HEK293 (cell line): ENCODE measurements around the gene MARCHF3.

Experiments
- CTCF ChIA-PET: fragments of 350-600 bp; formaldehyde crosslinking; extraction: SDS; loops from one replicate; lab custom pipeline; 2021; ENCODE audit warnings: antibody characterized with exemption; lab: Yijun Ruan, JAX
- POLR2A ChIA-PET: fragments of 300-600 bp; formaldehyde crosslinking; extraction: SDS; loops from one replicate; lab custom pipeline; 2020; ENCODE audit warnings: antibody characterized with exemption, inconsistent platforms; lab: Yijun Ruan, JAX
- H3K27ac ChIP-seq: fragments of 200-500 bp; sonication (Bioruptor generic); 2 replicates; pipeline ENCODE4 v1.5.1; 2014; ENCODE audit warnings: low read depth, low read length, control low read depth, inconsistent platforms; ENCODE audit errors: extremely low read depth
- H3K36me3 ChIP-seq, 2 experiments: fragments of 200-500 bp in 1 of 2; sonication (Bioruptor generic) in 1 of 2; 1 replicate in 1 of 2; 2 replicates in 1 of 2; pipeline ENCODE4 v1.5.1; 2014 to 2017; ENCODE audit warnings: inconsistent platforms in 2 of 2, low read length in 2 of 2; ENCODE audit not compliant: control insufficient read depth in 2 of 2, insufficient read depth in 1 of 2
- H3K4me1 ChIP-seq: fragments of 200-500 bp; sonication (Bioruptor generic); 2 replicates; pipeline ENCODE4 v1.5.1; 2014; ENCODE audit warnings: mild to moderate bottlenecking, low read length, inconsistent platforms; ENCODE audit not compliant: control insufficient read depth, insufficient read depth
- H3K4me3 ChIP-seq: 2 replicates; pipeline ENCODE4 v1.5.1; 2011; ENCODE audit warnings: low read depth, mild to moderate bottlenecking, control low read depth, low read length, moderate library complexity
- H3K9me3 ChIP-seq: fragments of 200-500 bp; sonication (Bioruptor generic); 2 replicates; pipeline ENCODE4 v1.5.1; 2014; ENCODE audit warnings: low read depth, low read length, inconsistent platforms; ENCODE audit not compliant: control insufficient read depth, insufficient read depth
- GLIS1 ChIP-seq: fragments of 450-650 bp; formaldehyde crosslinking; IDR thresholded peaks from 2 replicates; pipeline ENCODE4 v1.5.1; 2016; ENCODE audit warnings: missing biosample characterization, missing genetic modification characterization
- MZF1 ChIP-seq: fragments of 450-650 bp; formaldehyde crosslinking; IDR thresholded peaks from 2 replicates; pipeline ENCODE4 v1.5.1; 2017; ENCODE audit warnings: missing biosample characterization, missing genetic modification characterization, borderline replicate concordance
- OVOL3 ChIP-seq: fragments of 450-650 bp; formaldehyde crosslinking; IDR thresholded peaks from 2 replicates; pipeline ENCODE4 v1.5.1; 2016; ENCODE audit warnings: missing biosample characterization, missing genetic modification characterization
- REPIN1 ChIP-seq: fragments of 450-650 bp; formaldehyde crosslinking; IDR thresholded peaks from 2 replicates; pipeline ENCODE4 v1.5.1; 2017; ENCODE audit warnings: missing biosample characterization, missing genetic modification characterization, low read depth
- SCRT2 ChIP-seq: fragments of 450-650 bp; formaldehyde crosslinking; IDR thresholded peaks from 2 replicates; pipeline ENCODE4 v1.5.1; 2016; ENCODE audit warnings: missing biosample characterization, missing genetic modification characterization
- SP2 ChIP-seq: fragments of 450-650 bp; formaldehyde crosslinking; IDR thresholded peaks from 2 replicates; pipeline ENCODE4 v1.5.1; 2016; ENCODE audit warnings: missing biosample characterization, missing genetic modification characterization
- SP3 ChIP-seq: fragments of 450-650 bp; formaldehyde crosslinking; IDR thresholded peaks from 2 replicates; pipeline ENCODE4 v1.5.1; 2016; ENCODE audit warnings: missing biosample characterization, missing genetic modification characterization
- TRIM28 ChIP-seq: IDR thresholded peaks from 2 replicates; pipeline ENCODE4 v1.6.1; 2011; ENCODE audit warnings: low read length, control low read depth, borderline replicate concordance
- YY1 ChIP-seq: fragments of 450-650 bp; formaldehyde crosslinking; IDR thresholded peaks from 2 replicates; pipeline ENCODE4 v1.5.1; 2018; ENCODE audit warnings: missing biosample characterization, missing genetic modification characterization
- ZFP41 ChIP-seq: fragments of 450-650 bp; formaldehyde crosslinking; IDR thresholded peaks from 2 replicates; pipeline ENCODE4 v1.5.1; 2016; ENCODE audit warnings: missing biosample characterization, missing genetic modification characterization, borderline replicate concordance
- ZIC2 ChIP-seq: fragments of 450-650 bp; formaldehyde crosslinking; IDR thresholded peaks from 2 replicates; pipeline ENCODE4 v1.5.1; 2016; ENCODE audit warnings: missing biosample characterization, missing genetic modification characterization
- ZNF274 ChIP-seq, 2 experiments: fragments of 200-500 bp in 1 of 2; fragments of 450-650 bp in 1 of 2; sonication (Bioruptor generic) in 1 of 2; formaldehyde crosslinking in 1 of 2; IDR thresholded peaks; 2 replicates each; pipeline versions ENCODE4 v1.5.1 to v1.6.1; 2014 to 2016; ENCODE audit warnings: borderline replicate concordance in 1 of 2, inconsistent platforms in 1 of 2, low read length in 1 of 2, missing biosample characterization in 1 of 2, missing genetic modification characterization in 1 of 2
- ZNF391 ChIP-seq: fragments of 450-650 bp; formaldehyde crosslinking; IDR thresholded peaks from 2 replicates; pipeline ENCODE4 v1.5.1; 2016; ENCODE audit warnings: low read depth, missing biosample characterization, missing genetic modification characterization, borderline replicate concordance
- ZNF513 ChIP-seq: fragments of 450-650 bp; IDR thresholded peaks from 2 replicates; pipeline ENCODE4 v1.5.1; 2018; ENCODE audit warnings: missing biosample characterization, missing genetic modification characterization
- ZNF629 ChIP-seq: fragments of 450-650 bp; formaldehyde crosslinking; IDR thresholded peaks from 2 replicates; pipeline ENCODE4 v1.5.1; 2017; ENCODE audit warnings: missing biosample characterization, missing genetic modification characterization
- ZXDB ChIP-seq: fragments of 450-650 bp; formaldehyde crosslinking; IDR thresholded peaks from 2 replicates; pipeline ENCODE4 v1.5.1; 2016; ENCODE audit warnings: missing biosample characterization, missing genetic modification characterization
- TF ChIP-seq, protein P1 (sequence below): fragments of 450-650 bp; formaldehyde crosslinking; optimal IDR thresholded peaks from 2 replicates; pipeline ENCODE3; 2016; ENCODE audit warnings: missing biosample characterization, mild to moderate bottlenecking, missing genetic modification characterization
- TF ChIP-seq, protein P2 (sequence below): fragments of 450-650 bp; formaldehyde crosslinking; IDR thresholded peaks from 2 replicates; pipeline ENCODE4 v1.5.1; 2016; ENCODE audit warnings: missing biosample characterization, missing genetic modification characterization
- TF ChIP-seq, protein P3 (sequence below): fragments of 450-650 bp; formaldehyde crosslinking; IDR thresholded peaks from 2 replicates; pipeline ENCODE4 v1.5.1; 2016; ENCODE audit warnings: missing biosample characterization, missing genetic modification characterization
- TF ChIP-seq, protein P4 (sequence below): fragments of 450-650 bp; formaldehyde crosslinking; IDR thresholded peaks from 2 replicates; pipeline ENCODE4 v1.5.1; 2016; ENCODE audit warnings: missing biosample characterization, missing genetic modification characterization

MARCHF3 gene, protein sequence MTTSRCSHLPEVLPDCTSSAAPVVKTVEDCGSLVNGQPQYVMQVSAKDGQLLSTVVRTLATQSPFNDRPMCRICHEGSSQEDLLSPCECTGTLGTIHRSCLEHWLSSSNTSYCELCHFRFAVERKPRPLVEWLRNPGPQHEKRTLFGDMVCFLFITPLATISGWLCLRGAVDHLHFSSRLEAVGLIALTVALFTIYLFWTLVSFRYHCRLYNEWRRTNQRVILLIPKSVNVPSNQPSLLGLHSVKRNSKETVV

GRCh38 chr5:127030259-127031146 lies at the start of gene MARCHF3:
Gene MARCHF3 (minus strand): TSS chr5:127030558. CDS start chr5:126918171, 112,387 bp downstream.
- peak within 1 kb of the TSS; percentile 70 for H3K4me3 ChIP-seq
- ChIA-PET CTCF (interaction anchor here (0.6 to 1.4 kb wide), 2 partner anchors 57 to 60 kb away, joined by 3 read pairs; no protein-coding TSS in a partner anchor), POLR2A (interaction anchor here (1.0 to 1.8 kb wide), 3 partner anchors 39 to 252 kb away, joined by 3 to 9 read pairs (median 3); no protein-coding TSS in a partner anchor)
- no peaks in the 10 kb centered on the region for H3K9me3 ChIP-seq
- peaks cover 19% of the 10 kb centered on the region for H3K4me1 ChIP-seq
- H3K36me3 ChIP-seq: no peaks in the 10 kb centered on the region
- peak within 1 kb of the TSS; percentile 83 for H3K27ac ChIP-seq
- TF ChIP-seq, protein P1, sequence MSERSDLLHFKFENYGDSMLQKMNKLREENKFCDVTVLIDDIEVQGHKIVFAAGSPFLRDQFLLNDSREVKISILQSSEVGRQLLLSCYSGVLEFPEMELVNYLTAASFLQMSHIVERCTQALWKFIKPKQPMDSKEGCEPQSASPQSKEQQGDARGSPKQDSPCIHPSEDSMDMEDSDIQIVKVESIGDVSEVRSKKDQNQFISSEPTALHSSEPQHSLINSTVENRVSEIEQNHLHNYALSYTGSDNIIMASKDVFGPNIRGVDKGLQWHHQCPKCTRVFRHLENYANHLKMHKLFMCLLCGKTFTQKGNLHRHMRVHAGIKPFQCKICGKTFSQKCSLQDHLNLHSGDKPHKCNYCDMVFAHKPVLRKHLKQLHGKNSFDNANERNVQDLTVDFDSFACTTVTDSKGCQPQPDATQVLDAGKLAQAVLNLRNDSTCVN (tag by site-specific recombination): peak; percentile 97
- TF ChIP-seq SP3 (tag by site-specific recombination): peak; percentile 94
- 0 out of 2 replicates have a peak, but pooled peaks have one; percentile 36 for TF ChIP-seq OVOL3 (tag by site-specific recombination)
- peak; percentile 89 for TF ChIP-seq SP2 (tag by site-specific recombination)
- 0 out of 2 replicates have a peak, but pooled peaks have one; percentile 14 for TF ChIP-seq TRIM28
- TF ChIP-seq ZIC2 (tag by site-specific recombination): peak; percentile 49; the same call in 1 of the 2 replicates
- TF ChIP-seq, protein P2, sequence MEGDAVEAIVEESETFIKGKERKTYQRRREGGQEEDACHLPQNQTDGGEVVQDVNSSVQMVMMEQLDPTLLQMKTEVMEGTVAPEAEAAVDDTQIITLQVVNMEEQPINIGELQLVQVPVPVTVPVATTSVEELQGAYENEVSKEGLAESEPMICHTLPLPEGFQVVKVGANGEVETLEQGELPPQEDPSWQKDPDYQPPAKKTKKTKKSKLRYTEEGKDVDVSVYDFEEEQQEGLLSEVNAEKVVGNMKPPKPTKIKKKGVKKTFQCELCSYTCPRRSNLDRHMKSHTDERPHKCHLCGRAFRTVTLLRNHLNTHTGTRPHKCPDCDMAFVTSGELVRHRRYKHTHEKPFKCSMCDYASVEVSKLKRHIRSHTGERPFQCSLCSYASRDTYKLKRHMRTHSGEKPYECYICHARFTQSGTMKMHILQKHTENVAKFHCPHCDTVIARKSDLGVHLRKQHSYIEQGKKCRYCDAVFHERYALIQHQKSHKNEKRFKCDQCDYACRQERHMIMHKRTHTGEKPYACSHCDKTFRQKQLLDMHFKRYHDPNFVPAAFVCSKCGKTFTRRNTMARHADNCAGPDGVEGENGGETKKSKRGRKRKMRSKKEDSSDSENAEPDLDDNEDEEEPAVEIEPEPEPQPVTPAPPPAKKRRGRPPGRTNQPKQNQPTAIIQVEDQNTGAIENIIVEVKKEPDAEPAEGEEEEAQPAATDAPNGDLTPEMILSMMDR (tag by site-specific recombination): peak; percentile 96
- TF ChIP-seq ZNF629: peak; percentile 44; the same call in 1 of the 2 replicates
- TF ChIP-seq ZNF391 (tag by site-specific recombination): 0 out of 2 replicates have a peak, but pooled peaks have one; percentile 47
- no peak for TF ChIP-seq ZNF274 (IDR thresholded peaks at IDR 0.05; ENCODE audit: low read length)
- no peak for TF ChIP-seq ZNF274 (tag by site-specific recombination; IDR thresholded peaks at IDR 0.05; ENCODE audit: borderline replicate concordance)
- peak; percentile 89 for TF ChIP-seq SCRT2
- TF ChIP-seq GLIS1 (tag by site-specific recombination): peak; percentile 13
- TF ChIP-seq YY1 (tag by site-specific recombination): no peak; the same call in 1 of the 2 replicates
- TF ChIP-seq ZNF513 (tag by site-specific recombination): 0 out of 2 replicates have a peak, but pooled peaks have one; percentile 14
- 0 out of 2 replicates have a peak, but pooled peaks have one; percentile 30 for TF ChIP-seq MZF1 (tag by site-specific recombination)
- TF ChIP-seq, protein P3, sequence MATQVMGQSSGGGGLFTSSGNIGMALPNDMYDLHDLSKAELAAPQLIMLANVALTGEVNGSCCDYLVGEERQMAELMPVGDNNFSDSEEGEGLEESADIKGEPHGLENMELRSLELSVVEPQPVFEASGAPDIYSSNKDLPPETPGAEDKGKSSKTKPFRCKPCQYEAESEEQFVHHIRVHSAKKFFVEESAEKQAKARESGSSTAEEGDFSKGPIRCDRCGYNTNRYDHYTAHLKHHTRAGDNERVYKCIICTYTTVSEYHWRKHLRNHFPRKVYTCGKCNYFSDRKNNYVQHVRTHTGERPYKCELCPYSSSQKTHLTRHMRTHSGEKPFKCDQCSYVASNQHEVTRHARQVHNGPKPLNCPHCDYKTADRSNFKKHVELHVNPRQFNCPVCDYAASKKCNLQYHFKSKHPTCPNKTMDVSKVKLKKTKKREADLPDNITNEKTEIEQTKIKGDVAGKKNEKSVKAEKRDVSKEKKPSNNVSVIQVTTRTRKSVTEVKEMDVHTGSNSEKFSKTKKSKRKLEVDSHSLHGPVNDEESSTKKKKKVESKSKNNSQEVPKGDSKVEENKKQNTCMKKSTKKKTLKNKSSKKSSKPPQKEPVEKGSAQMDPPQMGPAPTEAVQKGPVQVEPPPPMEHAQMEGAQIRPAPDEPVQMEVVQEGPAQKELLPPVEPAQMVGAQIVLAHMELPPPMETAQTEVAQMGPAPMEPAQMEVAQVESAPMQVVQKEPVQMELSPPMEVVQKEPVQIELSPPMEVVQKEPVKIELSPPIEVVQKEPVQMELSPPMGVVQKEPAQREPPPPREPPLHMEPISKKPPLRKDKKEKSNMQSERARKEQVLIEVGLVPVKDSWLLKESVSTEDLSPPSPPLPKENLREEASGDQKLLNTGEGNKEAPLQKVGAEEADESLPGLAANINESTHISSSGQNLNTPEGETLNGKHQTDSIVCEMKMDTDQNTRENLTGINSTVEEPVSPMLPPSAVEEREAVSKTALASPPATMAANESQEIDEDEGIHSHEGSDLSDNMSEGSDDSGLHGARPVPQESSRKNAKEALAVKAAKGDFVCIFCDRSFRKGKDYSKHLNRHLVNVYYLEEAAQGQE (tag by site-specific recombination): 0 out of 2 replicates have a peak, but pooled peaks have one; percentile 14
- no peak for TF ChIP-seq ZFP41 (tag by site-specific recombination)
- peak; percentile 17; the same call in 1 of the 2 replicates for TF ChIP-seq REPIN1 (tag by site-specific recombination)
- TF ChIP-seq, protein P4, sequence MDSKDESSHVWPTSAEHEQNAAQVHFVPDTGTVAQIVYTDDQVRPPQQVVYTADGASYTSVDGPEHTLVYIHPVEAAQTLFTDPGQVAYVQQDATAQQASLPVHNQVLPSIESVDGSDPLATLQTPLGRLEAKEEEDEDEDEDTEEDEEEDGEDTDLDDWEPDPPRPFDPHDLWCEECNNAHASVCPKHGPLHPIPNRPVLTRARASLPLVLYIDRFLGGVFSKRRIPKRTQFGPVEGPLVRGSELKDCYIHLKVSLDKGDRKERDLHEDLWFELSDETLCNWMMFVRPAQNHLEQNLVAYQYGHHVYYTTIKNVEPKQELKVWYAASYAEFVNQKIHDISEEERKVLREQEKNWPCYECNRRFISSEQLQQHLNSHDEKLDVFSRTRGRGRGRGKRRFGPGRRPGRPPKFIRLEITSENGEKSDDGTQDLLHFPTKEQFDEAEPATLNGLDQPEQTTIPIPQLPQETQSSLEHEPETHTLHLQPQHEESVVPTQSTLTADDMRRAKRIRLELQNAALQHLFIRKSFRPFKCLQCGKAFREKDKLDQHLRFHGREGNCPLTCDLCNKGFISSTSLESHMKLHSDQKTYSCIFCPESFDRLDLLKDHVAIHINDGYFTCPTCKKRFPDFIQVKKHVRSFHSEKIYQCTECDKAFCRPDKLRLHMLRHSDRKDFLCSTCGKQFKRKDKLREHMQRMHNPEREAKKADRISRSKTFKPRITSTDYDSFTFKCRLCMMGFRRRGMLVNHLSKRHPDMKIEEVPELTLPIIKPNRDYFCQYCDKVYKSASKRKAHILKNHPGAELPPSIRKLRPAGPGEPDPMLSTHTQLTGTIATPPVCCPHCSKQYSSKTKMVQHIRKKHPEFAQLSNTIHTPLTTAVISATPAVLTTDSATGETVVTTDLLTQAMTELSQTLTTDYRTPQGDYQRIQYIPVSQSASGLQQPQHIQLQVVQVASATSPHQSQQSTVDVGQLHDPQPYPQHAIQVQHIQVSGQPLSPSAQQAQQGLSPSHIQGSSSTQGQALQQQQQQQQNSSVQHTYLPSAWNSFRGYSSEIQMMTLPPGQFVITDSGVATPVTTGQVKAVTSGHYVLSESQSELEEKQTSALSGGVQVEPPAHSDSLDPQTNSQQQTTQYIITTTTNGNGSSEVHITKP (tag by site-specific recombination): 0 out of 2 replicates have a peak, but pooled peaks have one; percentile 45
- TF ChIP-seq ZXDB (tag by site-specific recombination): peak; percentile 67
